ENCODE data around the gene NOL4L.
"Not testable (repeated sequence)": the region's sequence is repeated elsewhere in the genome, so short reads cannot be mapped to it uniquely, and the experiment has no call there.

The NOL4L gene

DNA sequence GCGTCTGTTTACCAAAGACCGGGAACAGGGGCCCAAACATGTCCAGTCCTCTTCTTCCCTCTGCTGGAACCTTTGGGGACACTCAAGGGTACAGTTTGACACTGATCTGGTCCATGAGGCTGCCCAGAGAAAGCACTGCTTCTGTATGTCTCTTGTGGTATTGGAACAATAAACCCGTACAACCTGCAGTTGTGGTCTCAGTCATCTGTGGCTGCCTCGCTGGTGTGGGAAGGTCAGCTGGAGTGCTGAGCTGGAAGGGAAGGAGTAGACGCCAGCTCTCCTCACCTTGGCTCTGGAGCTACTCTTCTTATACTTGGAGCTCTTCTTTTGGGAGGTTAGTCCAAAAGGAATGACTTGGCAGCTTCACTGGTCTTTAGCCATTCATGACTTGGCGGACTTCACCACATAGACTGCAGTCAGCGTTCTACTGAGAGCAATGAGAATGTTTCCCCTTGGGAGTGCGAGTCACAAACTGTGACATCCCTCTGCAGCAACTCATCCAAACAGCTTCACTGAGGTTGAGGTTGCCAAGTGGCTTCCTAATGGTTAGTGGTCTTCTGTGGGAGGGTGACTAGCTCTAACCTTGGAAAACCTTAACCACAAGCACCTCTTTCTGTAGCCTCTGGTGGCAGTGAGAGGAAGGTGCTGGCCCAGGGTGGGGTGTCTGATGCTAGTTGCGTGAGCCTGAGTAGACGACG lies 145.9 kb downstream of the NOL4L start:
- no peak for DNase-seq

DNA sequence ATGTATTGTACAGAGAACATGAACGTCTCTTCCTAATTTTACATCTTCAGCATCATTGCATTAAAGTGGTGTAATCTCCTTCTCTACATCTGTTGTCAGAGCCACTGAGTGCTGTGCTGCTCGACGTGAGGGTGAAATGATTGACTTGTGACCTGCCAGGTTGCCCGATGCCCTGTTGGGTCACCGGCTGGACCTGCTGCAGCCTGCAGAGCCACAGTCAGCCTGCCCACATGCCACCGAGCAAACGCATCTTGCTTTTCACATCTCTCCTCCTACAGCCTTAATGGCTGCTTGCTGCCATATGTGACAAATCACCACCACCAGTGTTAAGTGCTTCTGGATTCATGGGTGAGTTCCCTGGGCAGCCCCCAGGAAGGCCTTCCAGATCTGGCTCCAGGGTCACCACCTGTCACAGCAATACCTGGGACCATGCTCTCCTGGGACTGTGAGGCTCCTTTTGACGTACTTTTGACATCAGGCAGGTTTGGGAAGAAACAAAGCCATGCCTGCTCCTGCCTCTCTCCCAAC lies 146.7 kb downstream of the NOL4L start:
- no peak for DNase-seq

DNA sequence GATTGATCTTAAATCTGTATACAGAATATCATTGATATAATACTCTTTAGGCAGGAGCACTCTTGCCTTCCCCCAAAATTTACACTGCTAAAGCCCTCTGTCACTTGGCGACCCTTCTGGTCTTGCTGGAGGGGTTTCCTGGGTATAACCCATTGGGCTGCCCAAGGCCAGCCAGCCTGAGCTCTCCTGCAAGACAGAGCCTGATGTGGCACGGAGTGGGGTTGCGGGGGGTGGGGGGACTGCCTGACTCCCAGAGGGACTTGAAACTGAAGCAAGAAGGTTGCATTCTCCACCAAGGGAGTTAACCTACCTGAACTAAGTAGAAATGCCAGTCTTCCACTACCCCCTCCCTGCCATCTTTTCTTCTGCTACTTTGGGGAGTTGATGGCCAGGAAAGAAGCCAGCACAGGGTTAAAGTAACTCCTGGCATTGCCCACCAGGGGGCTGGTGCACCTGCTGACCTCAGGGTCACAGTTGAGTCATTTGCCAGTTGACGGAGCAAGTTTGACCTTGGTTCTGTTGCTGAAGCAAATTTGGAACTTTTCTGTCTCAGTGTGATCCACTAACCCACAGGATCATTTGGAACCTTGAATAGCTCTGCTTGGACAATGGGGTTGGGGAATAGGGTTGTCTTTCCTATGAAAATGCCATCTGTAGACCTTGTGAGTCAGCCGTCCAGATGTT lies 147.6 kb downstream of the NOL4L start:
- DNase-seq: no peak

DNA sequence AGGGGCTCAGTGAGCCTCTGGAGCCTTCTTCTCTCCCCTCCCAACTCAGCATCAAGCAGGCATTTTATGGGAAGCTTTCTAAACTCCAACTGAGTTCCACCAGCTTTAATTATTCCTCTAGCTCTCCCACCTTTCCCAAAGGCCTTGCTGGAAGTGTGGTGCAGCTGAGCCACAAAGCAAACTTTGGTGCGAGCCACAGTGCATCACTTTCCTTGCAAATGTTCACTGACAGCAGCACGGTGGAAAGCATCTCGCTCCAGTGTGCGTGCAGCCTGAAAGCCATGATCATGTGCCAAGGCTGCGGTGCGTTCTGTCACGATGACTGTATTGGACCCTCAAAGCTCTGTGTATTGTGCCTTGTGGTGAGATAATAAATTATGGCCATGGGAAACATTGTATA lies 148.2 kb downstream of the NOL4L start:
- DNase-seq: no peak

DNA sequence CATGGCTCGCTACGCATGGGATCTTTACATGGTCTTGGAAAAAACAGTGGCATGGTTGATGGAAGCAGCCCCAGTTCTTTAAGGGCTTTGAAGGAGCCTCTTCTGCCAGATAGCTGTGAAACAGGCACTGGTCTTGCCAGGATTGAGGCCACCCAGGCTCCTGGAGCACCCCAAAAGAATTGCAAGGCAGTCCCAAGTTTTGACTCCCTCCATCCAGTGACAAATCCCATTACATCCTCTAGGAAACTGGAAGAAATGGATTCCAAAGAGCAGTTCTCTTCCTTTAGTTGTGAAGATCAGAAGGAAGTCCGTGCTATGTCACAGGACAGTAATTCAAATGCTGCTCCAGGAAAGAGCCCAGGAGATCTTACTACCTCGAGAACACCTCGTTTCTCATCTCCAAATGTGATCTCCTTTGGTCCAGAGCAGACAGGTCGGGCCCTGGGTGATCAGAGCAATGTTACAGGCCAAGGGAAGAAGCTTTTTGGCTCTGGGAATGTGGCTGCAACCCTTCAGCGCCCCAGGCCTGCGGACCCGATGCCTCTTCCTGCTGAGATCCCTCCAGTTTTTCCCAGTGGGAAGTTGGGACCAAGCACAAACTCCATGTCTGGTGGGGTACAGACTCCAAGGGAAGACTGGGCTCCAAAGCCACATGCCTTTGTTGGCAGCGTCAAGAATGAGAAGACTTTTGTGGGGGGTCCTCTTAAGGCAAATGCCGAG lies 148.8 kb downstream of the NOL4L start:
- no peak for DNase-seq

DNA sequence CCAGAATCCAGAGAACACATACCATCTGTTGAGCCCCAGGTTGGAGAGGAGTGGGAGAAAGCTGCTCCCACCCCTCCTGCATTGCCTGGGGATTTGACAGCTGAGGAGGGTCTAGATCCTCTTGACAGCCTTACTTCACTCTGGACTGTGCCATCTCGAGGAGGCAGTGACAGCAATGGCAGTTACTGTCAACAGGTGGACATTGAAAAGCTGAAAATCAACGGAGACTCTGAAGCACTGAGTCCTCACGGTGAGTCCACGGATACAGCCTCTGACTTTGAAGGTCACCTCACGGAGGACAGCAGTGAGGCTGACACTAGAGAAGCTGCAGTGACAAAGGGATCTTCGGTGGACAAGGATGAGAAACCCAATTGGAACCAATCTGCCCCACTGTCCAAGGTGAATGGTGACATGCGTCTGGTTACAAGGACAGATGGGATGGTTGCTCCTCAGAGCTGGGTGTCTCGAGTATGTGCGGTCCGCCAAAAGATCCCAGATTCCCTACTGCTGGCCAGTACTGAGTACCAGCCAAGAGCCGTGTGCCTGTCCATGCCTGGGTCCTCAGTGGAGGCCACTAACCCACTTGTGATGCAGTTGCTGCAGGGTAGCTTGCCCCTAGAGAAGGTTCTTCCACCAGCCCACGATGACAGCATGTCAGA lies 149.6 kb downstream of the NOL4L start:
- DNase-seq: no peak

DNA sequence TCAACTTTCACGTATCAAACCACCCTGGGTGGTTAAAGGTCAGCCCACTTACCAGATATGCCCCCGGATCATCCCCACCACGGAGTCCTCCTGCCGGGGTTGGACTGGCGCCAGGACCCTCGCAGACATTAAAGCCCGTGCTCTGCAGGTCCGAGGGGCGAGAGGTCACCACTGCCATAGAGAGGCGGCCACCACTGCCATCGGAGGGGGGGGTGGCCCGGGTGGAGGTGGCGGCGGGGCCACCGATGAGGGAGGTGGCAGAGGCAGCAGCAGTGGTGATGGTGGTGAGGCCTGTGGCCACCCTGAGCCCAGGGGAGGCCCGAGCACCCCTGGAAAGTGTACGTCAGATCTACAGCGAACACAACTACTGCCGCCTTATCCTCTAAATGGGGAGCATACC lies 150.7 kb downstream of the NOL4L start:
- no peak for DNase-seq

DNA sequence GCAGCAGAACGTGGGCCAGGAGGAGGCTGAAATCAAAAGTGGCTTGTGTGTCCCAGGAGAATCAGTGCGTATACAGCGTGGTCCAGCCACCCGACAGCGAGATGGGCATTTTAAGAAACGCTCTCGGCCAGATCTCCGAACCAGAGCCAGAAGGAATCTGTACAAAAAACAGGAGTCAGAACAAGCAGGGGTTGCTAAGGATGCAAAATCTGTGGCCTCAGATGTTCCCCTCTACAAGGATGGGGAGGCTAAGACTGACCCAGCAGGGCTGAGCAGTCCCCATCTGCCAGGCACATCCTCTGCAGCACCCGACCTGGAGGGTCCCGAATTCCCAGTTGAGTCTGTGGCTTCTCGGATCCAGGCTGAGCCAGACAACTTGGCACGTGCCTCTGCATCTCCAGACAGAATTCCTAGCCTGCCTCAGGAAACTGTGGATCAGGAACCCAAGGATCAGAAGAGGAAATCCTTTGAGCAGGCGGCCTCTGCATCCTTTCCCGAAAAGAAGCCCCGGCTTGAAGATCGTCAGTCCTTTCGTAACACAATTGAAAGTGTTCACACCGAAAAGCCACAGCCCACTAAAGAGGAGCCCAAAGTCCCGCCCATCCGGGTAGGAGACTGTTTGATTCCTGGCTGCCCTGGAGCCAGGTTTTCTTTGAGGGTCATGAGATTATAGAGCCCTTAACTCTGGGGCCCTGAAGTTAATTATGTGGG lies 151.7 kb downstream of the NOL4L start:
- no peak for DNase-seq

DNA sequence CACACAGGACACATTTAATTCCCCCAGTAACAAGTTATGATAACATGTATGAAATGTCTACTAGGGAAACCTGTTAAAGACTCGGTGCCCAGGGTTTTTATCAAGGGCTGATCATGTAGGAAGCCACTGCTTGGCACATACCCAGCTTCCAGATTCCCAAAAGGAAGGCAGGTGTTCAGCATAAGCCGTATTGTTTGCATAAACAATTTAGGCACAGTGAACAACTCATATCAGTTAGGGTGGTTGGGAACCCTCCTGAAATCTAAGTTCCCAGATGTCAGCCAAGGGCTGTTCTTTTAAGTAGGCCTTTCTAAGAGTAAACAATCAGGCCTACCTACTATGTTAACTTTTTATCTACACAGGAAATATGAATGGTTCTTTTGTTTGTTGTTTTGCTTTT lies 152.9 kb downstream of the NOL4L start:
- DNase-seq: no peak

DNA sequence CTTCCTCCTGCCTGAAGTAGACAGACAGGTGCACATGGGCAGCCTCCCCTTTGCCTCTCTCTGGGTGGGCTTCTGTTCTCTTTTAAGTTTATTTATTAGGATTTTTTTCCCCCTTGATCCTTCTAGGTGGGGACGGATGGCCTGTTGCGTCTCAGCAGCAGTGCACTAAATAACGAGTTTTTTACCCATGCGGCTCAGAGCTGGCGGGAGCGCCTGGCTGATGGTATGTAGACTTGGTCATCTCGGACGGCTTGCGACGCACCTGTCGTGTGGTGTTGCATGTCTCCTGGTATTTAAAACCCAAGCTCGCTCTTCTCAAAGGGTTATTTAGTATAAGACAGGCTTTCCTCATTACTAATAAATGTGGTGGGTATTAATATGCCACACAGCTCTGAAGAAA lies 153.7 kb downstream of the NOL4L start:
- no peak for DNase-seq

DNA sequence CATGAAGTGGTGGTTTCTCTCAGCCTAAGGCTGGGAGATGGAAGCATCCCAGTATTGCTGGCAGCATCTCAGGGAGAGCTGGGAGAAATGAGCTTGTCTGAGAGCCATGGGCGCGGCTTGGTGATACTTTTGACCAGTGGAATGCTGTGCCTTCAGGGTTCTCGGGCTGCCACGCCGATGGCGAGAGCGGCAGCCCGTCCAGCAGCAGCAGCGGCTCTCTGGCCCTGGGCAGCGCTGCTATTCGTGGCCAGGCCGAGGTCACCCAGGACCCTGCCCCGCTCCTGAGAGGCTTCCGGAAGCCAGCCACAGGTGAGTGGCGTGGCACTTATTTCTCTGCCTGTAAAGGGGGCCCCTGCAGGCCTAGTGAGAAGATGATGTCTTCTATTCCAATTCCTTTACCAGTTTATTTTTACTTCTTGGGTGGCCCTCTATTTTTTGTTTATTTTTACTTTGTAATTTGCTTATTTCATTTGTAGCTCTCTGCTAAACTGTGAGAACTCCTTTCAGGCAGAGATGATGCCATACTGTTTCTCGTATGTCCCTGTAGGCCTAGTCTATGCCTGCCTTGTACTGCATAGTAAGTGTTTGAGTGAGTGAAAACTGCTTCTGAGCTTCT lies 155.3 kb downstream of the NOL4L start:
- DNase-seq: no peak

DNA sequence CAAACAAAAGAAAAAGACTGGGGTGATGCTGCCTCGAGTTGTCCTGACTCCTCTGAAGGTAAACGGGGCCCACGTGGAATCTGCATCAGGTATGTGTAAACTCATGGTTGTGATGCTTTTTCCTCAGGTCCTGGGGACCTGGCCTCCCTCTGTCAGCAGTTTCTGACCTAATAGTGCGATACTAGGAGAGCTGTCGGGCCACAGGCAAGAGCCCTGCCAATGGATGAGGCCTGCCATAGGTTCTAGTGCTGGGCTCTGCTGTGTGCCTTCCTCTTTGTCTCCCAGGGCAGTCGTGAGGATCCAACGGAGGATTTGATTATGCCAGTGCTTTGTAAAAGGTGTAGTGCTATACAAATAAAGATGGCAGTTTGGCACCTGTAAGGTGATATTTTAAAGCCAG lies 155.8 kb downstream of the NOL4L start:
- no peak for DNase-seq

DNA sequence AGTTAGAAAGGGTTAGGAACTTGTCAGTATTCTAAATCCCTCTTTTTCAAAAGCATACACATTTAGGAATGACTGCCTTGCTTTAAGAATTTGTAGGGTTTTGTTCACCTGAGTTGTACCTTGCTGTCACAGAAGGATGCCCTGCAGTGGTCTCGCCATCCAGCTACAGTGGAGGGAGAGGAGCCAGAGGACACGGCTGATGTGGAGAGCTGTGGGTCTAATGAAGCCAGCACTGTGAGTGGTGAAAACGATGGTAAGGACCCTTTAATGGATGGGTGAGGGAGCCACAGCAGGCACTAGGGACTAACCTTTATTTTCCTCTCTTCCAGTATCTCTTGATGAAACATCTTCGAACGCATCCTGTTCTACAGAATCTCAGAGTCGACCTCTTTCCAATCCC lies 157.1 kb downstream of the NOL4L start:
- no peak for DNase-seq

DNA sequence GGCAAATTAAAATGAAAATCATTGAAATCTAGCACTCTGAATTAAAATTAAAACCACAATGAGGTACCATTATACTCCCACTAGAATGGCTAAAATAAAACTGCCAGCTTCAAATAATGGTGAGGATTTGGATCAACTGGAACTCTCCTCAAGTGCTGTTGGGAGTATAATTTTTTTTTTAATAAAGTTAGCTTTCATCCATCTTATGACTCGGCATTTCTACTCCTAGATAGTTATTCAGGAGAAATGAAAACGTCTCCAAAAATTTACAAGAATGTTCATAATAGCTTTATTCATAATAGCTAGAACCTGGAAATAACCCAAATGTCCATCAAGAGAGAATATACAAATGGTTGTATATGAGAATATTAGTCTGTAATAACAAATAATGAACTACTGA lies 163.8 kb downstream of the NOL4L start:
- no peak for DNase-seq

DNA sequence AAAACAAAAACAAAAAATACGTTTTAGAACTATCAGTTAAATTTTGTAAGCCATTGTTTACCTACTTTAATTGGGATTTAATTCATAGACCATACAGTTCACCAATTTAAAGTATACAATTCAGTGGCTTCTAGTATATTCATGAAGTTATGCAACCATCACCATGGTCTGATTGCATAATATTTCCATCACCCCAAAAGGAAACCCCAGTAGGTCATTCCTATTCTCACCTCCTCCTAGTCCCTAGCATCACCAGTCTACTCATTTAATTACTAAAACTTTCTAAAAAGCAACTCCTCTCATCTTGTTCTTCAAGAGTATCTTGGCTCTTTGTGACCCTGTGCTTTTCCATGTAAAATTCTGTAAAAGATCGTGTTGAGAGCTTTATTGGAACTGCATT lies 166.8 kb downstream of the NOL4L start:
- DNase-seq: no peak

DNA sequence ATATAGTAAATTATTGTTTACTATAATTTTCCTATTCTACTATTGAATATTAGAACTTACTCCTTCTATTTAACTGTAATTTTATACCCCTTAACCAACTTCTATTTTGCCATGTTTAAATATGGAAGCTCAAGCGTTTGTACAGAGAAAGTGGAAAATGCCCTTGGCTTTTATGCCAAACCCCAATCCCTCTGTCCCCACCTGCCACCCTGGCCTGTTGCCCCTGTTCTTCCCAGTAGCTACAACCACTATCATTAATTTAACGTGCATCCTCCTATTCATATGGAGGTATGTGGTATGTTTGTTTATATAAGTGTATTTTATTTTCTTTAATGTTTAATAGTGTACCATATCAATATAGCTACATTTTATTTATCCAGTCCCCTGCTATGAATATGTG lies 168.9 kb downstream of the NOL4L start:
- DNase-seq: peak; percentile 6

DNA sequence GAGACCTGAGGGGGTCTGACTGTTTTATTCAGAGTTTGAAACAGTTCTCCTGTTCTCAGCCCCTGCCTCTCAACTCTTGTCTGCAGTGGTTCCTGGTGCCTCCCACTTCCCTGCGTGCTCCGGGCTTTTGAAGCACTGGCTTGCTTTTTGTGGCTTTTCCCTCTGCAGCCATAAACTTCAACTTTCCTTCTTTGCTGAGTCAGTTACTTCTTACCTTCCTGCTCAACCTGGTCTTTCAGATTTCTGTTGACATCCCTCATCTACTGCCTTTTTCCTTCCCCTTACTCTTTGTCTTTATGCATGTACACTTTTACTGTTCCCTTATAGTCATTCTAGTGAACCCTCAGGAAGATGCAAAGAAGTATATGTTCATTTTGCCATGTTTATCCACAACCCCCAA lies 169.6 kb downstream of the NOL4L start:
- DNase-seq: no peak

DNA sequence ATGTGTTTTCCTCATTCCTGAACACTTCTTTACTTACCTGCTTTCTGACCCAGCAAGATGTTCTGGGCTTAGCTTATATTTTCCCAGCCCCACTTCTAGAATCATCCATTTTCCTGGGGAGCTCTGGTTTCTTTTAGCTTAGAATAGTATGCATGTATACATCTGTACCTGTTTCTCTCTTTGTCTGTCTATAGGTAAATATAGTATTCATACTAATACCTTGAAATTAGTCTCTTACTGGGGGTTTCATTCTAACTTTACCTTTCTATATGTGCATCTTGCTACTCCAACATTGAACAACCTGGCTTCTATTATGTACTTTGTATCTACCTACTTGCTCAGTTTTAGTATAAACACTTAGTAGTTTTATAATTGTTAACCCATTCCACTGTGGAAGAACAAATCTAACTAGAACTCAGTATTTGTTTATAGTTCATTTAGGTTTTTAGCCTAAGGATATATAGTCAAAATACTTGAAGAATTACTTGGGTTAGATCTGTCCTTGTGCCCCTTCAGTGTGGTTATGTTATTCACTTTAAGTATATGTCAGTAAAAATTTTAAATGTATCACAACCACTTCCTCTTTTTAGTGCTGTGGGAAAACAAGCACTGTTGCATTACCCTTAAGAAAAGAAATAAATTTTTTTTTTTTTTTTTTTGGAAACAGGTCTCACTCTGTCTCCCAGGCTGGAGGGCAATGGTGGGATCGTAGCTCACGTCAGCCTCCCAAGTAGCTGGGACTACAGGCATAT lies 173.0 kb downstream of the NOL4L start:
- no peak for DNase-seq

DNA sequence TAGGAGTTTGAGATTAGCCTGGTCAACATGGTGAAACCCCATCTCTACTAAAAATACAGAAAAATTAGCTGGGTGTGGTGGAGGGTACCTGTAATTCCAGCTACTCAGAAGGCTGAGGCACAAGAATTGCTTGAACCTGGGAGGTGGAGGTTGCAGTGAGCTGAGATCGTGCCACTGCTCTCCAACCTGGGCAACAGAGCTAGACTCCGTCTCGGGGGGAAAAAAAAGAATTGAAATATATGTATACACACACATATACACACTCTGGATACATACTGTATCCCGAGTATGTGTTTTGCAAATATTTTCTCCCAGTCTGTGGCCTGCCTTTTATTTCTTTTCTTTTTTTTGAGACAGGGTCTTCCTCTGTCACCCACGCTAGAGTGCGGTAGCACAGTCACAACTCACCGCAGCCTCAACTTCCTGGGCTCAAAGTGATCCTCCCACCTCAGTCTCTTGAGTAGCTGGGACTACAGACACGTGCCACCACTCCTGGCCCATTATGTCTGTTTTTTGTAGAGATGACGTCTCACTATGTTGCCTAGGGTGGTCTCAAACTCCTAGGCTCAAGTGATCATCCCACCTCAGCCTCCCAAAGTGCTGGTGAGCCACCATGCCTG lies 177.9 kb downstream of the NOL4L start:
- not testable (repeated sequence) for DNase-seq

DNA sequence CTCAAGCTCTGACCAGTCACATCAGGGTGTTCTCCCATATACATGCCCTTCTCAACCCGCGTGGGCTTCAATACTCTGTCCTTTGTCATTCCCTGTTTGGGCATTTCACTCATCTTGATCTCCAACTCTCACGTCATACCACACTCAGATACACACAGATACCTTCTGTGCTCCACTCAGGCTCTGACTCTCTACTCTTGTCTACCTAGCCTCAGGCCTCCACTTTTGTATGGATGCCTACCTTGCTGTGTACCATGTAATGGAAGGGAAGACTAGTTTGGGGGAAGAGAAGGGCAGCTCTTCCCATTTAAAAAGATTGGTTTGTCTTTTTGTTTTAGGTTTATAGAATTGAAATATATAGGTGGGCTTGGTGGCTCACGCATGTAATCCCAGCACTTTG lies 178.4 kb downstream of the NOL4L start:
- DNase-seq: no peak

DNA sequence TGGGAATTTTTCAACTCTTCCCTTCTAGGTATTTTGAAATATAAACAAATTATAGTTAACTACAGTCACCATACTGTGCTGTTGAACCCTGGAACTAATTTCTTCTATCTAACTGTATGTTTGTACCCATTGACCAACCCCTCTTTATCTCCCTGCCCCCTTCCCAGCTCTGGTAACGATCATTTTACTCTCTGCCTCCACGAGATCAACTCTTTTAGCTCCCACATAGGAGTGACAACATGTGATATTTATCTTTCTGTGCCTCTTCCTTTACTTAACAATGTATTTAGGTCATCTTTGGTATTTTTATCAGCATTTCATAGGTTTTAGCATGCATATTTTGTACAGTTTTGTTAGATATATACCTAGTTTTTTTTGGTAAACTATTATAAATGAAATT lies 181.1 kb downstream of the NOL4L start:
- no peak for DNase-seq

Data from NCI-H1694 (cell line).